ENCODE measurements around the gene AP1G1. TPM values are rescaled to one million over a fixed set of nuclear protein-coding genes. Genes with fewer than 3 reads are reported as not detected.

AP1G1 gene
- total and polyA plus RNA-seq, 10 of the 15 experiments (the other 5 are each of a cell fraction or from before 2014, with no cell fraction given) = 5.9 to 83.7 (median 47.8) TPM

- CTCF ChIA-PET = interaction anchor here (1.1 kb wide), 1 partner anchor 59 kb away, joined by 5 read pairs; no protein-coding TSS in a partner anchor
- RAD21 ChIA-PET (ENCODE audit: unreplicated experiment) = interaction anchor here (1.7 kb wide), 1 partner anchor 40 kb away, joined by 3 read pairs; no protein-coding TSS in a partner anchor
- POLR2A ChIA-PET = interaction anchor here (0.7 kb wide), 1 partner anchor 92 kb away, joined by 5 read pairs; no protein-coding TSS in a partner anchor
- no peak overlapping the region for H2AFZ ChIP-seq (ENCODE audit: control insufficient read depth, low read depth, low read length)
- H4K20me1 ChIP-seq (ENCODE audit: control insufficient read depth, insufficient read depth) = no peaks in the 10 kb centered on the region; the same call in 1 of the 2 replicates
- H3K4me3 ChIP-seq = no peak overlapping the region
- BruUV-seq (replicated peaks) = no TSS peak
- SMC1A ChIA-PET (ENCODE audit: uncharacterized antibody, unreplicated experiment) = no interaction called here
- no peak overlapping the region for H3K27ac ChIP-seq (ENCODE audit: control insufficient read depth, insufficient read depth)
- FAIRE-seq (no peak), DNase-seq (ENCODE audit: low read depth, low spot score) (no peak), ATAC-seq (no peak)
- intact Hi-C loops (cut with micrococcal nuclease; ENCODE audit: unreplicated experiment) (no loop called here), in situ Hi-C loops (cut with MboI) (no loop called here)
- no peaks in the 10 kb centered on the region for H3K4me1 ChIP-seq (ENCODE audit: control insufficient read depth, insufficient read depth, low read length)
- H3K9ac ChIP-seq (ENCODE audit: control insufficient read depth, insufficient read depth, low read length) = no peak overlapping the region
- WGBS (ENCODE audit: insufficient coverage, insufficient replicate concordance, low lambda C conversion rate, missing lambda C conversion rate) = 100% methylated on average over 1 of the region's 1 CpG
- peaks cover 51% of the 10 kb centered on the region for H3K79me2 ChIP-seq (ENCODE audit: control insufficient read depth, insufficient read depth, low read length)
- H3K27me3 ChIP-seq (replicated peaks in 1 of 2; ENCODE audit: control insufficient read depth in 2 of 2, insufficient read depth in 2 of 2, low read length in 1 of 2) = no peaks in the 10 kb centered on the region
- no peaks in the 10 kb centered on the region for H3K9me3 ChIP-seq (replicated peaks; ENCODE audit: control insufficient read depth, insufficient read depth, low read length)
- H3K4me2 ChIP-seq (ENCODE audit: control insufficient read depth, insufficient read depth) = no peak overlapping the region
- H3K36me3 ChIP-seq (ENCODE audit: control insufficient read depth in 2 of 2, insufficient read depth in 2 of 2, low read length in 1 of 2) = peaks cover 0 to 5% of the 10 kb centered on the region in 2 experiments; a peak in 2 of 4 replicates
- TF ChIP-seq EZH2 (IDR thresholded peaks at IDR 0.05; ENCODE audit: borderline replicate concordance, control insufficient read depth, low read depth, low read length) = no peak
- no peak for TF ChIP-seq CREM (IDR thresholded peaks at IDR 0.05; ENCODE audit: low read depth)
- TF ChIP-seq SREBF1 (IDR thresholded peaks at IDR 0.05; ENCODE audit: low read length) = no peak
- no peak for TF ChIP-seq MLLT1 (IDR thresholded peaks at IDR 0.05)
- TF ChIP-seq POLR2A (IDR thresholded peaks at IDR 0.05; ENCODE audit: low read depth, low read length) = no peak
- TF ChIP-seq ZBTB11 (CRISPR knock-in tag; IDR thresholded peaks at IDR 0.05) = no peak
- TF ChIP-seq NBN (IDR thresholded peaks at IDR 0.05) = no peak
- no peak for TF ChIP-seq ATF7 (IDR thresholded peaks at IDR 0.05; ENCODE audit: low read depth)
- no peak for TF ChIP-seq HSF1 (IDR thresholded peaks at IDR 0.05; ENCODE audit: low read depth, low read length)
- no peak for TF ChIP-seq PRDM15 (CRISPR knock-in tag; IDR thresholded peaks at IDR 0.05)
- TF ChIP-seq RELA (IDR thresholded peaks at IDR 0.05; ENCODE audit: borderline replicate concordance, partially characterized antibody) = no peak
- TF ChIP-seq EP300 (IDR thresholded peaks at IDR 0.05; ENCODE audit: borderline replicate concordance in 1 of 2, control insufficient read depth in 1 of 2, low read depth in 2 of 2, low read length in 2 of 2) = no peak
- no peak for TF ChIP-seq USF1 (IDR thresholded peaks at IDR 0.05; ENCODE audit: borderline replicate concordance, extremely low read length, insufficient read depth, low read depth, low read length)
These were observed 5.3 kb downstream of the AP1G1 start for GRCh38 chr16:71803305-71803690.
